Central memory CD8-positive, alpha-beta T cell (primary cell): ENCODE results near the gene KCNJ12.
"Not testable (repeated sequence)": the region's sequence is repeated elsewhere in the genome, so short reads cannot be mapped to it uniquely, and the experiment has no call there.

Experiments used
- ATAC-seq: fragments of 150-1000 bp; cut with Tn5 transposase; replicated peaks from 2 replicates; pipeline ENCODE4 v1.10.0; 2022; ENCODE audit warnings: mild to moderate bottlenecking, moderate FRiP score, moderate number of reproducible peaks; ENCODE audit not compliant: poor library complexity, severe bottlenecking; ENCODE audit errors: extremely low read depth
- DNase-seq, 2 donors: peaks; one replicate each; pipeline ENCODE4 v3.0.0; 2021; ENCODE audit warnings: low spot score in 2 of 2
- H3K27ac Mint-ChIP-seq: one replicate; pipeline ENCODE4 v1.8.0; 2022; ENCODE audit warnings: low read depth, mild to moderate bottlenecking, moderate library complexity, mixed read lengths
- H3K27me3 Mint-ChIP-seq: one replicate; pipeline ENCODE4 v1.8.0; 2022; ENCODE audit warnings: mixed read lengths
- H3K36me3 Mint-ChIP-seq: one replicate; pipeline ENCODE4 v1.8.0; 2022; ENCODE audit warnings: mild to moderate bottlenecking, moderate library complexity, mixed read lengths; ENCODE audit not compliant: insufficient read depth
- H3K4me1 Mint-ChIP-seq: one replicate; pipeline ENCODE4 v1.8.0; 2022; ENCODE audit warnings: mixed read lengths
- H3K4me3 Mint-ChIP-seq: one replicate; pipeline ENCODE4 v1.8.0; 2022; ENCODE audit warnings: mild to moderate bottlenecking, moderate library complexity, mixed read lengths
- H3K9me3 Mint-ChIP-seq: one replicate; pipeline ENCODE4 v1.8.0; 2022; ENCODE audit warnings: mixed read lengths

The KCNJ12 gene

GRCh38 chr17:21343061-21343949 is 32.9 kb upstream of the KCNJ12 start:
- H3K27me3 Mint-ChIP-seq, H3K4me3 Mint-ChIP-seq, H3K36me3 Mint-ChIP-seq, H3K9me3 Mint-ChIP-seq, DNase-seq, ATAC-seq, H3K27ac Mint-ChIP-seq, H3K4me1 Mint-ChIP-seq: not testable (repeated sequence)

GRCh38 chr17:21344801-21345200 is 31.4 kb upstream of the KCNJ12 start:
- H3K27ac Mint-ChIP-seq, H3K4me3 Mint-ChIP-seq, ATAC-seq, H3K27me3 Mint-ChIP-seq, H3K4me1 Mint-ChIP-seq, H3K9me3 Mint-ChIP-seq, DNase-seq, H3K36me3 Mint-ChIP-seq: not testable (repeated sequence)

GRCh38 chr17:21345236-21345635 is 30.9 kb upstream of the KCNJ12 start:
- DNase-seq = no peak
- peaks cover 9% of the 10 kb centered on the region for H3K4me1 Mint-ChIP-seq
- no peak for ATAC-seq
- no peak overlapping the region for H3K27ac Mint-ChIP-seq
- H3K9me3 Mint-ChIP-seq = no peaks in the 10 kb centered on the region
- no peaks in the 10 kb centered on the region for H3K36me3 Mint-ChIP-seq
- no peaks in the 10 kb centered on the region for H3K27me3 Mint-ChIP-seq
- H3K4me3 Mint-ChIP-seq = no peak overlapping the region

- H3K27me3 Mint-ChIP-seq, H3K4me1 Mint-ChIP-seq, DNase-seq, H3K27ac Mint-ChIP-seq, ATAC-seq, H3K9me3 Mint-ChIP-seq, H3K4me3 Mint-ChIP-seq, H3K36me3 Mint-ChIP-seq: not testable (repeated sequence)
Observed at GRCh38 chr17:21346107-21346506, 30.1 kb upstream of the KCNJ12 start.

GRCh38 chr17:21346651-21347250 is 29.4 kb upstream of the KCNJ12 start:
- H3K4me3 Mint-ChIP-seq, H3K36me3 Mint-ChIP-seq, H3K4me1 Mint-ChIP-seq, DNase-seq, H3K9me3 Mint-ChIP-seq, H3K27ac Mint-ChIP-seq, H3K27me3 Mint-ChIP-seq, ATAC-seq: not testable (repeated sequence)

GRCh38 chr17:21347660-21348059 is 28.5 kb upstream of the KCNJ12 start:
- not testable (repeated sequence) for DNase-seq, H3K27me3 Mint-ChIP-seq, H3K36me3 Mint-ChIP-seq, H3K9me3 Mint-ChIP-seq, H3K4me3 Mint-ChIP-seq, ATAC-seq, H3K4me1 Mint-ChIP-seq
- peak overlapping the region; percentile 20 for H3K27ac Mint-ChIP-seq

GRCh38 chr17:21348081-21348925 is 27.9 kb upstream of the KCNJ12 start:
- H3K27ac Mint-ChIP-seq, H3K4me1 Mint-ChIP-seq, H3K27me3 Mint-ChIP-seq, H3K36me3 Mint-ChIP-seq, H3K9me3 Mint-ChIP-seq, DNase-seq, H3K4me3 Mint-ChIP-seq: not testable (repeated sequence)
- ATAC-seq = peak; percentile 55

GRCh38 chr17:21348926-21349261 is 27.3 kb upstream of the KCNJ12 start:
- not testable (repeated sequence) for H3K27ac Mint-ChIP-seq, H3K27me3 Mint-ChIP-seq, ATAC-seq, H3K9me3 Mint-ChIP-seq, H3K4me1 Mint-ChIP-seq, H3K36me3 Mint-ChIP-seq, H3K4me3 Mint-ChIP-seq, DNase-seq

- not testable (repeated sequence) for DNase-seq, H3K4me3 Mint-ChIP-seq, H3K27me3 Mint-ChIP-seq, H3K9me3 Mint-ChIP-seq, ATAC-seq, H3K27ac Mint-ChIP-seq, H3K36me3 Mint-ChIP-seq, H3K4me1 Mint-ChIP-seq
Observed at GRCh38 chr17:21349358-21350050, 26.7 kb upstream of the KCNJ12 start.

GRCh38 chr17:21350495-21350894 is 25.7 kb upstream of the KCNJ12 start:
- H3K36me3 Mint-ChIP-seq, H3K27me3 Mint-ChIP-seq, H3K4me3 Mint-ChIP-seq, DNase-seq, H3K9me3 Mint-ChIP-seq, ATAC-seq, H3K4me1 Mint-ChIP-seq, H3K27ac Mint-ChIP-seq: not testable (repeated sequence)

- Mint-ChIP-seq H3K4me3 (no peak overlapping the region), H3K27ac (no peak overlapping the region), H3K27me3 (no peaks in the 10 kb centered on the region), H3K9me3 (no peaks in the 10 kb centered on the region), H3K4me1 (peaks cover 5% of the 10 kb centered on the region), H3K36me3 (no peaks in the 10 kb centered on the region)
- no peak for DNase-seq
- no peak for ATAC-seq
Observed at GRCh38 chr17:21351366-21352065, 24.6 kb upstream of the KCNJ12 start.
